IMR-90 (cell line): Measurements from ENCODE around the gene UPF1.

Experiments
- CTCF ChIP-seq: conservative IDR thresholded peaks from 2 replicates; pipeline ENCODE4 v1.5.1; 2012; ENCODE audit warnings: mild to moderate bottlenecking, low read depth, low read length, improper control_type of control experiment
- FOS ChIP-seq: fragments of 150-350 bp; IDR thresholded peaks from 2 replicates; pipeline ENCODE4 v1.6.1; 2016; ENCODE audit warnings: low read depth, low read length
- POLR2A ChIP-seq: IDR thresholded peaks from 2 replicates; pipeline ENCODE4 v1.6.1; 2012; ENCODE audit warnings: mild to moderate bottlenecking, low read depth, low read length

- TF ChIP-seq FOS (no peak), CTCF (no peak), POLR2A (no peak)
These were observed 35.5 kb upstream of the UPF1 start for GRCh38 chr19:18796239-18796638.
